GM12873 (cell line): ENCODE data around the gene CHAC1.

Source experiments
- CTCF ChIP-seq: IDR thresholded peaks from 2 replicates; pipeline ENCODE4 v1.5.1; 2012; ENCODE audit warnings: low read depth, mild to moderate bottlenecking, moderate library complexity, low read length, control low read depth; ENCODE audit not compliant: insufficient read depth; ENCODE audit errors: missing control alignments

Gene CHAC1

GRCh38 chr15:40999190-40999589, 45.9 kb downstream of the CHAC1 start:
- no peak for TF ChIP-seq CTCF

- TF ChIP-seq CTCF, result no peak
These were observed 48.4 kb downstream of the CHAC1 start for GRCh38 chr15:41001524-41002214.

GRCh38 chr15:41004490-41004889, 51.2 kb downstream of the CHAC1 start:
- no peak for TF ChIP-seq CTCF
